OCI-LY7 (cell line): ENCODE measurements around the gene SERTAD3. TPM values are rescaled to one million over a fixed set of nuclear protein-coding genes. Genes with fewer than 3 reads are reported as not detected.

Source experiments
- BruUV-seq: library from RNA; stranded (reverse); fragments of 400-500 nt; replicated peaks from 2 replicates; lab custom pipeline; 2021; lab: Mats Ljungman, UMichigan
- CTCF ChIA-PET: fragments of 300-600 bp; sonication (Branson Sonifier 250); formaldehyde crosslinking; loops from one replicate; lab custom pipeline; 2022; ENCODE audit warnings: antibody characterized with exemption; ENCODE audit not compliant: unreplicated experiment; lab: Charles Lee
- POLR2A ChIA-PET: fragments of 300-600 bp; sonication (Branson Sonifier 250); formaldehyde crosslinking; loops from one replicate; lab custom pipeline; 2022; ENCODE audit warnings: antibody characterized with exemption; lab: Charles Lee
- DNase-seq: peaks from one replicate; pipeline ENCODE4 v3.0.0-alpha.2; 2015; ENCODE audit warnings: low spot score
- H2AFZ ChIP-seq: fragments of 200-600 bp; sonication (generic), shearing (Covaris generic); 2 replicates; pipeline ENCODE4 v1.6.1; 2014; ENCODE audit warnings: mild to moderate bottlenecking, antibody characterized with exemption, low read length, moderate library complexity
- H3K27ac ChIP-seq: fragments of 200-600 bp; sonication (generic); 2 replicates; pipeline ENCODE4 v1.5.1; 2014; ENCODE audit warnings: mixed run types, low read depth, mild to moderate bottlenecking, moderate library complexity, low read length, inconsistent platforms; ENCODE audit not compliant: poor library complexity, severe bottlenecking
- H3K36me3 ChIP-seq: fragments of 200-600 bp; sonication (generic); 2 replicates; pipeline ENCODE4 v1.6.1; 2014; ENCODE audit warnings: mild to moderate bottlenecking, antibody characterized with exemption, low read length, moderate library complexity, mixed read lengths; ENCODE audit not compliant: insufficient read depth
- H3K4me1 ChIP-seq: fragments of 200-600 bp; sonication (generic); 2 replicates; pipeline ENCODE4 v1.5.1; 2014; ENCODE audit warnings: mild to moderate bottlenecking, low read length; ENCODE audit not compliant: insufficient read depth, poor library complexity, severe bottlenecking
- H3K4me2 ChIP-seq: fragments of 200-600 bp; sonication (generic); 2 replicates; pipeline ENCODE4 v1.6.1; 2014; ENCODE audit warnings: mild to moderate bottlenecking, low read length
- H3K4me3 ChIP-seq: fragments of 200-600 bp; sonication (generic); 2 replicates; pipeline ENCODE4 v1.5.1; 2014; ENCODE audit warnings: mild to moderate bottlenecking, low read depth, low read length; ENCODE audit not compliant: poor library complexity, severe bottlenecking
- H3K79me2 ChIP-seq: fragments of 200-600 bp; sonication (generic); 2 replicates; pipeline ENCODE4 v1.6.1; 2016; ENCODE audit warnings: low read depth, mild to moderate bottlenecking, low read length, moderate library complexity, mixed read lengths; ENCODE audit not compliant: insufficient read depth
- H3K9me2 ChIP-seq: fragments of 200-600 bp; sonication (generic); 2 replicates; pipeline ENCODE4 v1.6.1; 2016; ENCODE audit warnings: mild to moderate bottlenecking, low read length, mixed read lengths; ENCODE audit not compliant: insufficient read depth
- H3K9me3 ChIP-seq: fragments of 200-600 bp; sonication (generic); 2 replicates; pipeline ENCODE4 v1.6.1; 2014; ENCODE audit warnings: mild to moderate bottlenecking, mixed run types, low read length, mixed read lengths
- H4K20me1 ChIP-seq: fragments of 200-600 bp; sonication (generic); 2 replicates; pipeline ENCODE4 v1.6.1; 2014; ENCODE audit warnings: mild to moderate bottlenecking, antibody characterized with exemption, low read length, moderate library complexity, mixed read lengths; ENCODE audit not compliant: insufficient read depth
- CTCF ChIP-seq: fragments of 200-600 bp; sonication (generic); conservative IDR thresholded peaks from 2 replicates; pipeline ENCODE4 v1.5.1; 2014; ENCODE audit warnings: mild to moderate bottlenecking, antibody characterized with exemption, low read length, moderate library complexity, mixed read lengths
- EZH2phosphoT487 ChIP-seq: fragments of 200-600 bp; sonication (generic); IDR thresholded peaks from 2 replicates; pipeline ENCODE4 v1.6.1; 2018; ENCODE audit warnings: low read depth, borderline replicate concordance, mild to moderate bottlenecking, mixed run types, antibody characterized with exemption, low read length, moderate library complexity, mixed read lengths
- intact Hi-C: fragments of 100-400 bp; cut with micrococcal nuclease; formaldehyde crosslinking; loops from one replicate; pipeline ENCODE4 v1.10.0; 2022; ENCODE audit not compliant: unreplicated experiment
- total RNA-seq, 2 experiments: library from RNA; depleted of rRNA in 1 of 2; stranded (reverse); fragments of >200 nt in 1 of 2; shearing (Covaris generic) in 1 of 2; gene quantifications; 2 replicates each; pipeline ENCODE4 v1.2.3, GENCODE V29; 2014 to 2022

Gene SERTAD3
- total RNA-seq, 2 experiments from 2014 or later, result 12.2 to 18.6 TPM

GRCh38 chr19:40466219-40466984, 22.3 kb upstream of the SERTAD3 start:
- Histone ChIP-seq H2AFZ (peak overlapping the region; percentile 43), H3K79me2 (no peaks in the 10 kb centered on the region), H3K9me3 (no peaks in the 10 kb centered on the region), H3K27ac (no peak overlapping the region), H3K4me2 (peak overlapping the region; percentile 95), H3K4me1 (peaks cover 36% of the 10 kb centered on the region), H3K9me2 (no peaks in the 10 kb centered on the region), H3K36me3 (no peaks in the 10 kb centered on the region), H3K4me3 (peak overlapping the region; percentile 78), H4K20me1 (no peaks in the 10 kb centered on the region)
- POLR2A ChIA-PET, result interaction anchor here (0.9 to 1.6 kb wide), 2 partner anchors 12 to 32 kb away, joined by 3 to 4 read pairs; no protein-coding TSS in a partner anchor
- TF ChIP-seq EZH2phosphoT487 (no peak), CTCF (no peak)
- no peak for DNase-seq
- BruUV-seq, result no TSS peak
- intact Hi-C loops, result no loop called here
- CTCF ChIA-PET, result no interaction called here

- H3K9me2 ChIP-seq, result no peaks in the 10 kb centered on the region
- peak within 1 kb of the TSS; percentile 78 for H3K4me3 ChIP-seq
- no TSS peak for BruUV-seq
- peak within 1 kb of the TSS; percentile 29 for H3K27ac ChIP-seq
- peak within 1 kb of the TSS; percentile 95 for H3K4me2 ChIP-seq
- H3K4me1 ChIP-seq, result peaks cover 43% of the 10 kb centered on the region
- peak; percentile 99 for DNase-seq
- H3K79me2 ChIP-seq, result no peaks in the 10 kb centered on the region
- H2AFZ ChIP-seq, result peak within 1 kb of the TSS; percentile 80
- ChIA-PET POLR2A (interaction anchor here (0.9 to 1.6 kb wide), 2 partner anchors 13 to 31 kb away, joined by 3 to 4 read pairs; no protein-coding TSS in a partner anchor), CTCF (no interaction called here)
- no peak for TF ChIP-seq EZH2phosphoT487
- no peak for TF ChIP-seq CTCF
- H4K20me1 ChIP-seq, result no peaks in the 10 kb centered on the region
- H3K9me3 ChIP-seq, result no peaks in the 10 kb centered on the region
- intact Hi-C loops, result loop anchor here (2.0 kb wide), 2 partner anchors 45 to 133 kb away; no protein-coding TSS in a partner anchor
- H3K36me3 ChIP-seq, result no peaks in the 10 kb centered on the region
Measured at GRCh38 chr19:40465557-40466218, 21.6 kb upstream of the SERTAD3 start, which contains the start of gene BLVRB. TSS of gene BLVRB (minus strand) at chr19:40465745. CDS start at chr19:40465688, 57 bp downstream.
